ENCODE results near the gene DEPP1.

DNA sequence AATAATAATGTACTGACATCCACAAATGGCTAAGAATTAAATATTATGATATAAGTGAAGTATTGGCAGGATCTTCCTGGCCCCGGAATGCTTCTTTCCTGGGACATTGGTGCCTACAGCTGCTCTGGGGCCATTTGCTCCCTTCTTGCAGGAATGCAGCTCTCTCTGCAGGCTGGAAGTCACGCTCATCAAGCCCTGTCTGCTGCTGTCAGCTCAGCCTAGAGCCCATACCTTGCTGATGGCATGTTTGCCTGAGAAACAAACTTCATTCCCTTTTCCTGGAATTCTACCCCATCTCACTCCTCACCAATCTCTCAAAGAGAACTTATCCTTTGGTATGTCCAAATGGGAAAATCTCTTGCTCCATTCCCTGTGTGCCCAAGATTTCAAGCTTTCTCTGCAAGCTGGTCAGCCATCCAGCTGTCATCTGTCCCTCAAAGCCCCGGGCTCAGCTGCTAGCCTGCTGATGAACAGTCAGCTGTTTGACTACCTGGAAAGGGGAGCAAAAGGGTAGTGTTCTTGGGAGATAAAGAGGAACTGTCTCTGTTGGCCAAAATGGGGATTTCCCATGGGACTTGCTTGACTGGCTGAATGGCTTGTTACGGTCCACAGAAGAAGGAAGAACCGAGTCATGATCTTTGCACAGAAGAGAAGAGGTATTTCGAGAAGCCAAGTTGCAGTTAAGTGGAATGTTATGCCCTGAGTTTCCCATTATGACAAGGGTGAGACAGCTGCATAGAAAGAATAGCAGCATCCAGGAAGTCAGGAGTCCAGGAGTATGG is 31.0 kb downstream of the DEPP1 start:
- TF ChIP-seq, protein P1, sequence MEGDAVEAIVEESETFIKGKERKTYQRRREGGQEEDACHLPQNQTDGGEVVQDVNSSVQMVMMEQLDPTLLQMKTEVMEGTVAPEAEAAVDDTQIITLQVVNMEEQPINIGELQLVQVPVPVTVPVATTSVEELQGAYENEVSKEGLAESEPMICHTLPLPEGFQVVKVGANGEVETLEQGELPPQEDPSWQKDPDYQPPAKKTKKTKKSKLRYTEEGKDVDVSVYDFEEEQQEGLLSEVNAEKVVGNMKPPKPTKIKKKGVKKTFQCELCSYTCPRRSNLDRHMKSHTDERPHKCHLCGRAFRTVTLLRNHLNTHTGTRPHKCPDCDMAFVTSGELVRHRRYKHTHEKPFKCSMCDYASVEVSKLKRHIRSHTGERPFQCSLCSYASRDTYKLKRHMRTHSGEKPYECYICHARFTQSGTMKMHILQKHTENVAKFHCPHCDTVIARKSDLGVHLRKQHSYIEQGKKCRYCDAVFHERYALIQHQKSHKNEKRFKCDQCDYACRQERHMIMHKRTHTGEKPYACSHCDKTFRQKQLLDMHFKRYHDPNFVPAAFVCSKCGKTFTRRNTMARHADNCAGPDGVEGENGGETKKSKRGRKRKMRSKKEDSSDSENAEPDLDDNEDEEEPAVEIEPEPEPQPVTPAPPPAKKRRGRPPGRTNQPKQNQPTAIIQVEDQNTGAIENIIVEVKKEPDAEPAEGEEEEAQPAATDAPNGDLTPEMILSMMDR (IDR thresholded peaks at IDR 0.05; ENCODE audit: low read depth, low read length, poor library complexity, severe bottlenecking) = no peak
- TF ChIP-seq EZH2phosphoT487 (IDR thresholded peaks at IDR 0.05; ENCODE audit: borderline replicate concordance, low read length) = no peak
